T-helper 1 cell treated with Interleukin-12 subunit alpha and Interleukin-12 subunit beta and Interleukin-4 antibody, amounts not matched to agents 30 μg/mL and 1 μg/mL, for 36 hours (primary cell): Measurements from ENCODE around the gene TUBA1A.
A peak's percentile ranks its signal among the peaks of the same experiment; 100 is the strongest.
"Not testable (repeated sequence)": the region's sequence is repeated elsewhere in the genome, so short reads cannot be mapped to it uniquely, and the experiment has no call there.

ENCODE experiments used
- H3K27ac Mint-ChIP-seq: one replicate; pipeline ENCODE4 v1.8.0; 2021; ENCODE audit warnings: mild to moderate bottlenecking, mixed read lengths
- H3K27me3 Mint-ChIP-seq: one replicate; pipeline ENCODE4 v1.8.0; 2021; ENCODE audit warnings: low read depth, mixed read lengths
- H3K36me3 Mint-ChIP-seq: one replicate; pipeline ENCODE4 v1.8.0; 2021; ENCODE audit warnings: low read depth, mixed read lengths
- H3K4me1 Mint-ChIP-seq: one replicate; pipeline ENCODE4 v1.8.0; 2021; ENCODE audit warnings: low read depth, mixed read lengths
- H3K4me3 Mint-ChIP-seq: one replicate; pipeline ENCODE4 v1.8.0; 2021; ENCODE audit warnings: mild to moderate bottlenecking, moderate library complexity, mixed read lengths
- H3K9me3 Mint-ChIP-seq: one replicate; pipeline ENCODE4 v1.8.0; 2021; ENCODE audit warnings: mixed read lengths

TUBA1A gene

GRCh38 chr12:49219417-49220026 is 30.6 kb upstream of the TUBA1A start:
- Mint-ChIP-seq H3K4me1 (no peaks in the 10 kb centered on the region), H3K36me3 (no peaks in the 10 kb centered on the region), H3K9me3 (no peaks in the 10 kb centered on the region), H3K27ac (no peak overlapping the region), H3K27me3 (peaks cover 8% of the 10 kb centered on the region), H3K4me3 (no peak overlapping the region)

DNA sequence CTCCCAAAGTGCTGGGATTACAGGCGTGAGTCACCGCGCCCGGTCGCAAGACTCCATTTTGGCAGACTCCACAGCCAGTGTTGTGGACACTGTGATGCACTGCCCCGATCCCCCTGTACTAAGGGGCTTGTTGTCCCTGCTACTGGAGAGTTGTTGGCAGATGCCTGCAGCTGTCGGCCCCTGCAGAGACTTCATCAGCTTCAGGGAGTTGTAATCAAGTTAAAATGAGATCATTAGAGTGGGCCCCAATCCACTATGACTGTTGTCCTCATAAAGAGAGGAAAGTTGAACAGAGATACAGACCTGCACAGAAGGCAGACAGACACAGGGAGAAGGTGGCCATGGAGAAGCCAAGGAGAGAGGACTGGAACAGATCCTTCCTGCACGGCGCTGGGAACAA is 23.7 kb upstream of the TUBA1A start:
- Mint-ChIP-seq H3K36me3 (no peaks in the 10 kb centered on the region), H3K27me3 (peaks cover 8% of the 10 kb centered on the region), H3K4me3 (no peak overlapping the region), H3K27ac (no peak overlapping the region), H3K9me3 (no peaks in the 10 kb centered on the region), H3K4me1 (no peaks in the 10 kb centered on the region)

GRCh38 chr12:49210703-49211102 is 21.8 kb upstream of the TUBA1A start:
- not testable (repeated sequence) for H3K9me3 Mint-ChIP-seq, H3K4me3 Mint-ChIP-seq, H3K36me3 Mint-ChIP-seq, H3K4me1 Mint-ChIP-seq, H3K27me3 Mint-ChIP-seq, H3K27ac Mint-ChIP-seq

DNA sequence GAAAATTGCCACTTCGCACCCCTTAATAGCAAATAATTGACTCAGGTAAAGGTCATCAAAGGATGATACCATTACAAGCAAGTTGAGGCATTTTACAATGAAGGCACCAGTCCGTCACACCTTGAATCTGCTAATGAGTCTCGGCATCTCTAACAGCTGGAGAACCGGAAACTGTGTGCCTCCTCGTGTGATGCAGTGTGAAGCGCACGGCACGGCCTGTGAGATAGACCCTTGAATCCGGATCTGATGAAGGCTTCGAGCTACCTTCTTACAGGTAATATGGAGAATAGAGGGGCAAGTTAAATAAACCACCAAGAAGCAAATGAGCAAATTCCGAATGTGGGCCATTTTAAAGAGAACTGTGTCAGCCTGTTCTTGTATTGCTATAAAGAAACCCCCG is 19.8 kb upstream of the TUBA1A start:
- Mint-ChIP-seq H3K27me3 (no peaks in the 10 kb centered on the region), H3K36me3 (no peaks in the 10 kb centered on the region), H3K4me1 (no peaks in the 10 kb centered on the region), H3K27ac (no peak overlapping the region), H3K9me3 (no peaks in the 10 kb centered on the region), H3K4me3 (no peak overlapping the region)

GRCh38 chr12:49208146-49208545 is 19.3 kb upstream of the TUBA1A start:
- Mint-ChIP-seq H3K4me1 (no peaks in the 10 kb centered on the region), H3K36me3 (no peaks in the 10 kb centered on the region), H3K27me3 (no peaks in the 10 kb centered on the region), H3K27ac (no peak overlapping the region), H3K9me3 (no peaks in the 10 kb centered on the region), H3K4me3 (no peak overlapping the region)

- Mint-ChIP-seq H3K27me3 (peaks cover 3% of the 10 kb centered on the region), H3K36me3 (no peaks in the 10 kb centered on the region), H3K4me3 (no peak overlapping the region), H3K27ac (no peak overlapping the region), H3K4me1 (peaks cover 7% of the 10 kb centered on the region), H3K9me3 (no peaks in the 10 kb centered on the region)
These were observed 17.5 kb upstream of the TUBA1A start for GRCh38 chr12:49206389-49206788.

DNA sequence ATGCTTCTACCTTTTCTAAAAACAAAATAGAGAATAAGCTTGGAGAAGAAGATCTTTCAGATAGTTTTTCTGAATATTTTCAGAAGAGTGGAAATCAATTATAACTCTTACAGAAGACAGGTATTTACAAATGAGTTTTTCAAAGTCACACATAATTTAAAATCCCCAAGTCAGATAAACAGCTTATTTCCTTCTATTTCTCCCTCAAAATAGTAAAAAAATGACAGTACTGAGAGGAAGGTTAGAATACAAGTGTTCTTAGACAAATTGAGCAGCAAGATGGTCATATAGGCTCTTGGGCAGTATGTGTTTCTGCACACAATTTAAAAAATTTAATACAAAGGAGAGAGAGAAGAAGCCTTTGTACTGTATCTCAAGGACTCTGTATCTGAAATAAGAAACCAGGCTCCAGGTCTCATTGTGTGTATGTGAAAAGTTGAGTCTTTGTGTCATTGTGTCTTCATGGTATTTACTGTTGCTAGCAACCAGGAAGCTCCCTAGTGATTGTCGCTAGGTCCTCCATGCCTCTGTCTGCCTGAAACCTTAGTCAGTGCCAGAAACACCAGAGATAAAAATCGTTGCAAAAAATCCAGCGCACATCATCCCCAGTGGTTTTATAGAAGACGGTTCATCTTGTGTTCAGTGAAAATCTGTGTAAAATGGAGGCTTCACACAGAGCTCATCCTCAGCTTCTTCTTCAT is 12.9 kb upstream of the TUBA1A start:
- H3K27me3 Mint-ChIP-seq, result peaks cover 13% of the 10 kb centered on the region
- H3K4me3 Mint-ChIP-seq, result no peak overlapping the region
- peaks cover 12% of the 10 kb centered on the region for H3K4me1 Mint-ChIP-seq
- H3K27ac Mint-ChIP-seq, result no peak overlapping the region
- no peaks in the 10 kb centered on the region for H3K36me3 Mint-ChIP-seq
- no peaks in the 10 kb centered on the region for H3K9me3 Mint-ChIP-seq

DNA sequence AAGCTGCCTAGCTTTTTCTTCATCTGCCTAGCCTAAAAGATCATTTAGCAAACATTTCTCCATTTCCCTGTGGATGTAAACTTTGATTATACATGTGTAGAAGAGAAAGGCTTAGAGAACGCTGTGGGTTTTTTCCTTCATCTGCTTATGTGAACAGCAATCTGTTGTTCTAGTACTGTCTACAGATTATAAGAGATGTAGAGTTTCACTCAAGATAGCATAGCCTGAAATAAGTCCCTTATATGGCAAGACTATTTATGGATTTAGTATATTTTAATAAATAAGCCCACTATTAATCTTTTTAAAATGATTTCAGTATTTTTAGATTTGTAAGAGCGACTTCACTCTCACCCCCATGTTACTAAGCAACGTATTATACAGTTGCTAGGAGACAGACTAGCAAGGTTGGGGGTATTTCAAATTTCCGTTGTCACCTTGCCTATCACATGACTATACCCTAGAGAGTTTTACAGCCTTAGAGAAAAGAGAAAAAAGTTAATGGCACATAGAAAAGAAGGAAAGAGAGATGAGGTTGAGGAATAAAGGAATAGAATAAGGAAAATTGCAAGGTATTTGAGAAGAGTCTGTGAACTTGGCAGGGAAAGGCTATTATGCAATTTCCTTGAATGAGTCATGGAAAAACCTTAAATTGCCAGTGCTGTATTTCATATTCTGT is 12.2 kb upstream of the TUBA1A start:
- no peaks in the 10 kb centered on the region for H3K36me3 Mint-ChIP-seq
- peaks cover 12% of the 10 kb centered on the region for H3K4me1 Mint-ChIP-seq
- peak overlapping the region; percentile 68 for H3K27ac Mint-ChIP-seq
- peaks cover 13% of the 10 kb centered on the region for H3K27me3 Mint-ChIP-seq
- no peak overlapping the region for H3K4me3 Mint-ChIP-seq
- H3K9me3 Mint-ChIP-seq, result no peaks in the 10 kb centered on the region

DNA sequence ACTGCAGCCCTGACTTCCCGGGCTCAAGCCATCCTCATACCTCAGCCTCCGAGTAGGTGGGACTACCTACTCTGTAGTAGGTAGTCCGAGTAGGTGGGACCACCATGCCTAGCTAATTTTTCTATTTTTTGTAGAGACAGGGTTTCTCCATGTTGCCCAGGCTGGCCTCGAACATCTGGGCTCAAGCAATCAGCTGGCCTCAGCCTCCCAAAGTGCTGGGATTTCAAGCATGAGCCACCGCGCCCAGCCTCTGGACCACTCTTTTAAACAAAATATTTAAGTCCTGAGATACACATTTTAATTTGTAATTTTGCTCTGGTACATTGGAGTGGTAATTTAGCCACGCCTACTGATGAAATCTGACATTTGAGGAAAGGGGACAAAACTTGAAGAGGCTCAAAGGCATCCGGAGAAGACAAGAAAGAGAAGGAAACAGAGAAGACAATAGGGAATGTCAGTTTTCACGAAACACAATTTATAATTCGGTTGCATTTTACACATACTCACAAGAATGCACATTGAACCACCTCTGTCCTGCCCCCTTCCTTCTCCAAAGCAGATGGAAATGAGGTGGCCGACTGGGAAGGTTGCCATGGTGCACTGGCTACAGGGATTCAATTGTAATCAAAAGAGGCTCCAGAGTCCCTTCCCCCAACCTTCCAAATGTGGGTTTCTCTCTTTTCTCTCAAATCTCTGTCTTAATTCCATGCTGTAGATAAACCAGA is 9.7 kb upstream of the TUBA1A start:
- H3K27ac Mint-ChIP-seq, result peak overlapping the region; percentile 26
- H3K9me3 Mint-ChIP-seq, result no peaks in the 10 kb centered on the region
- H3K27me3 Mint-ChIP-seq, result peaks cover 13% of the 10 kb centered on the region
- no peaks in the 10 kb centered on the region for H3K36me3 Mint-ChIP-seq
- H3K4me1 Mint-ChIP-seq, result peaks cover 12% of the 10 kb centered on the region
- H3K4me3 Mint-ChIP-seq, result no peak overlapping the region

- H3K9me3 Mint-ChIP-seq, result no peaks in the 10 kb centered on the region
- peaks cover 12% of the 10 kb centered on the region for H3K4me1 Mint-ChIP-seq
- no peaks in the 10 kb centered on the region for H3K36me3 Mint-ChIP-seq
- peaks cover 16% of the 10 kb centered on the region for H3K27me3 Mint-ChIP-seq
- no peak overlapping the region for H3K4me3 Mint-ChIP-seq
- H3K27ac Mint-ChIP-seq, result no peak overlapping the region
These were observed 8.4 kb upstream of the TUBA1A start for GRCh38 chr12:49197256-49197655.

- H3K9me3 Mint-ChIP-seq, result no peaks in the 10 kb centered on the region
- H3K4me3 Mint-ChIP-seq, result no peak overlapping the region
- no peaks in the 10 kb centered on the region for H3K36me3 Mint-ChIP-seq
- H3K27me3 Mint-ChIP-seq, result peaks cover 10% of the 10 kb centered on the region
- no peak overlapping the region for H3K27ac Mint-ChIP-seq
- H3K4me1 Mint-ChIP-seq, result no peaks in the 10 kb centered on the region
These were observed 6.9 kb upstream of the TUBA1A start for GRCh38 chr12:49195736-49196135.

DNA sequence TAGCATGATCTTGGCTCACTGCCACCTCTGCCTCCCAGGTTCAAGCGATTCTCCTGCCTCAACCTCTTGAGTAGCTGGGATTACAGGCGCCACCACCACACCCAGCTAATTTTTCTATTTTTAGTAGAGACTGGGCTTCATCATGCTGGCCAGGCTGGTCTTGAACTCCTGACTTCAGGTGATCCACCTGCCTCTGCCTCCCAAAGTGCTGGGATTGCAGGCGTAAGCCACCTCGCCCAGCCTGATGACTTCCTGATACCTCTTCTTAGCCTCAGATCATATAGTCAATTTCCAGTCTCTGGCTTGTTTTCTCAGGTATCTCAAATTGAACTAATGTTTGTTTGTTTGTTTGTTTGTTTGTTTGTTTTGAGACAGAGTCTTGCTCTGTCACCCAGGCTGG is 4.9 kb upstream of the TUBA1A start:
- not testable (repeated sequence) for H3K4me3 Mint-ChIP-seq, H3K9me3 Mint-ChIP-seq, H3K27ac Mint-ChIP-seq, H3K36me3 Mint-ChIP-seq, H3K4me1 Mint-ChIP-seq, H3K27me3 Mint-ChIP-seq

DNA sequence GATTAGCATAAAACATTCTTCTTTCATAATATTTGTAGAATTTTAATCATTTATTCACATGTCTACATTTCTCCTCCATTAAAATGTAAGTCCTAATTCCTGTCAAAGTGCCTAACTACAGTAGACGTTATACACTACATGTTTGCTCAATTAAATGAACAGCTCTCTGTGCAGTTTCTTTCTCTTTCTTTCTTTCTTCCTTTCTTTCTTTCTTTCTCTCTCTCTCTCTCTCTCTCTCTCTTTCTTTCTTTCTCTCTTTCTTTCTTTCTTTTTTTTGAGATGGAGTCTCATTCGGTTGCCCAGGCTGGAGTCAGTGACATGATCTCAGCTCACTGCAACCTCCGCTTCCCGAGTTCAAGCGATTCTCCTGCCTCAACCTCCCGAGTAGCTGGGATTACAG is 2.6 kb upstream of the TUBA1A start:
- not testable (repeated sequence) for H3K36me3 Mint-ChIP-seq, H3K9me3 Mint-ChIP-seq, H3K27ac Mint-ChIP-seq, H3K27me3 Mint-ChIP-seq, H3K4me3 Mint-ChIP-seq
- peaks cover 12% of the 10 kb centered on the region for H3K4me1 Mint-ChIP-seq

DNA sequence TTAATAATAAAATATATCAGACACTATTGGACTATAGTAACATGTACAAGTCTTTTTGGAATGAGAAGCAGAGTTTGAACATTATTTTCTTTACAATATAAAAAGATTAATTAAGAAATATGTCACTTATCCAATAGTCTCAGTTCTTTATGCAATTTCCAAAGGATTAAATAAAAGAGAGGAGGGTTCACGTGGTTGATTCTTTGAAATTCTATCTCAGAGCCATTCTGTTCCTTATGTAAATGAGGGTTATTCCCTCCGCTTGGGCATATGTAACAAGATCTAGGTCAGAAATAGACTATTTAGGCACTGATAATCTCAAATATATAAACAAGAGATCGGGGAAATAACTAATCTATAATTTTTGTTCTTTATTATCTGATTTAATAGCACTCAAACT is 2.1 kb upstream of the TUBA1A start:
- Mint-ChIP-seq H3K27ac (no peak overlapping the region), H3K36me3 (peaks cover 7% of the 10 kb centered on the region), H3K4me3 (no peak overlapping the region), H3K9me3 (no peaks in the 10 kb centered on the region), H3K4me1 (peaks cover 12% of the 10 kb centered on the region), H3K27me3 (peaks cover 3% of the 10 kb centered on the region)
